Stimulated activated effector memory CD8-positive, alpha-beta T cell treated with anti-CD3 and anti-CD28 coated beads, Interleukin-12 subunit alpha, Interleukin-12 subunit beta, amount 100 ng/mL, for 72 hours (primary cell): ENCODE measurements around the gene ADGRD1.

Experiments used
- ATAC-seq: fragments of 150-1000 bp; cut with Tn5 transposase; 2 replicates; pipeline ENCODE4 v1.10.0; 2021
- DNase-seq, 2 donors: peaks; one replicate each; pipeline ENCODE4 v3.0.0; 2021 to 2022; ENCODE audit warnings: low spot score in 2 of 2
- H3K27ac Mint-ChIP-seq: one replicate; pipeline ENCODE4 v1.8.0; 2022; ENCODE audit warnings: mild to moderate bottlenecking, mixed read lengths
- H3K36me3 Mint-ChIP-seq: one replicate; pipeline ENCODE4 v1.8.0; 2022; ENCODE audit warnings: mild to moderate bottlenecking, mixed read lengths
- H3K4me1 Mint-ChIP-seq: one replicate; pipeline ENCODE4 v1.8.0; 2022; ENCODE audit warnings: mixed read lengths
- H3K4me3 Mint-ChIP-seq: one replicate; pipeline ENCODE4 v1.8.0; 2022; ENCODE audit warnings: mild to moderate bottlenecking, mixed read lengths
- H3K9me3 Mint-ChIP-seq: one replicate; pipeline ENCODE4 v1.8.0; 2022; ENCODE audit warnings: mixed read lengths

ADGRD1 gene

DNA sequence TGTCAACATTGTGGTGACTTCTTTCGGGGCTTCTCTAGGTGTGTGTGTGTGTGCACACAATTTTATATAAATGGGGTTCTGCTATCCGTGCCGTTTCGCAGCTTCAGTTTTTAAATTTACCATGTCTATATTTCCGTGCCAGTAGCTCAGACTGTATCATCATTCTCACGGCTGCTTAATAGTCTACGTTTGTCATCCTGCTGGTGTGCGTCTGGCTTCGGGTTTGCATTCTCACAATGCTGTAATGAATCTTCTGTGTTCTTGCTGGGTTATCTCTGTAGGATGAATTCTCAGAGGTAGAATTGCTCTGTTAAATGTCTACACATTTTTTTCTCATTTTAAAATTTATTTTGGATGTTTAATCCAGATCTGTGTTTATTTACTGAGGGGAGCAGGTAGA lies 73.6 kb downstream of the ADGRD1 start:
- H3K27ac Mint-ChIP-seq = no peak overlapping the region
- no peaks in the 10 kb centered on the region for H3K36me3 Mint-ChIP-seq
- DNase-seq (no peak), ATAC-seq (no peak)
- no peaks in the 10 kb centered on the region for H3K9me3 Mint-ChIP-seq
- no peaks in the 10 kb centered on the region for H3K4me1 Mint-ChIP-seq
- no peak overlapping the region for H3K4me3 Mint-ChIP-seq

DNA sequence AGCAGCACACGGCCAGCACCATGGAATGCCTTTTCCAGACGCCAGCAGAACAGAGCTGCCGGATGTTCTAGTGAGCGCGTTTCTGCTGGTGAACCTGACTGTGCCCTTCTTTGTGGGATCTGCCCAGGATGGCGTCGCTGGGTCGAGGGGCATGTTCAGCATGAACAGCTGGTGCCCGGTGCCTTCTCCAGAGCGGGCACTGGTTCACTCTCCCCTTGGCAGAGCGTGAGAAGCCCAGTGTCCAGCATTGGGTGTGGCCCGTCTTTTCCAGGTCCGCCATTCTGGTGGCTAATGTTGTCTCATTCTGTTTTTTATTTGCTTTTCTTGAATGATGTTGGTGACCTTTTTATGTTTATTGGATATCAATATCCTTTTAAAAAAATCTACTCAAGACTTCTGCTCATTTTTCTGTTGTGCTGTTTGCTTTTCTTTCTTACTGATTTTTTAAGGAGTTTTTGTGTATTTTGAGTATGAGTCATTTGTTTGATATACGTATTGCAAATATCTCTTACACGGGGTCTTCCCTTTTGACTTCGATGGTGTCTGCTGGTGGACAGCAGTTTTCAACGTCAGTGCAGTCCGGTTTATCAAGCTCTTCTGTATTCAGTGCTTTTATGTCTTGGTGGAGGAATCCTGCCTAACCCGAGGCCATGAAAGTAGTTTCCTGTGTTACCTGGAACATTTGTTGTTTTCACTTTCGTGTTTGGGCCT lies 74.3 kb downstream of the ADGRD1 start:
- H3K36me3 Mint-ChIP-seq = no peaks in the 10 kb centered on the region
- H3K4me3 Mint-ChIP-seq = no peak overlapping the region
- no peak for DNase-seq
- H3K4me1 Mint-ChIP-seq = no peaks in the 10 kb centered on the region
- ATAC-seq = no peak
- H3K9me3 Mint-ChIP-seq = no peaks in the 10 kb centered on the region
- no peak overlapping the region for H3K27ac Mint-ChIP-seq

DNA sequence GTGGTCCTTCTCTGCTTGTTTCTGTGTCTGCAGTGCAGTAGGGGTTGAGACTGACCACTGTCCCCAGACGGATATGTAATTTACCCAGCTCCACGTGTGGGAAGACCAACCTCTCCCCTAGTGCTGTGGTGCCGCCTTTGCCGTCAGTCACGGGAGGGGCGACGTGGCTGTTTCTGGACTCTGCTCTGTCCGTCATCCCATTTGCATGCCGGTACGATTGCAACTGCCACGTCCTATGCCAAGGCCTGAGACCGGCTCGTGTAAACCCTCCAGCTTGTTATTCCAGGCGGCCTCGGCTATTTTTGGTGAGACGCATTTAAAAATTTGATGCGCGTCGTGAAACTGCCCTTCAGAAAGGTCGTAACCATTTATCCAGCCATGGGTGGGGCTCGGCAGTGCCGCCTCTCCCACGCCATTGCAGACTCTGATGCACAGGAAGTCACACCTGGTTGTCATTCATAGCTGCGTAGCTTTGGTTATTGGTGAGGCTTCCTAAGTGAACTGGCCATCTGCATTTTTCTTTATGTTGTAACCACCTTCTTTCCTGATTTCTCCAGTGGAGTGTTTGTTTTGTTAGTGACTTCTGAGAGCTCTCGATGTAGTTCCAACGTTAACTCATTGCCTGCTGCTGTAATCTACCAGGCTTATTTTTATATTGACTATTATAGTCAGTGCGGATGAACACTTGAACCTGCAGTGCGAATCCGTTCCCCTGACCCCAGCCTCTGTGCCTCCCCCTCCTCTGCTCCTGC lies 75.1 kb downstream of the ADGRD1 start:
- no peaks in the 10 kb centered on the region for H3K36me3 Mint-ChIP-seq
- no peak for ATAC-seq
- H3K9me3 Mint-ChIP-seq = no peaks in the 10 kb centered on the region
- no peak overlapping the region for H3K27ac Mint-ChIP-seq
- no peak overlapping the region for H3K4me3 Mint-ChIP-seq
- no peak for DNase-seq
- no peaks in the 10 kb centered on the region for H3K4me1 Mint-ChIP-seq

DNA sequence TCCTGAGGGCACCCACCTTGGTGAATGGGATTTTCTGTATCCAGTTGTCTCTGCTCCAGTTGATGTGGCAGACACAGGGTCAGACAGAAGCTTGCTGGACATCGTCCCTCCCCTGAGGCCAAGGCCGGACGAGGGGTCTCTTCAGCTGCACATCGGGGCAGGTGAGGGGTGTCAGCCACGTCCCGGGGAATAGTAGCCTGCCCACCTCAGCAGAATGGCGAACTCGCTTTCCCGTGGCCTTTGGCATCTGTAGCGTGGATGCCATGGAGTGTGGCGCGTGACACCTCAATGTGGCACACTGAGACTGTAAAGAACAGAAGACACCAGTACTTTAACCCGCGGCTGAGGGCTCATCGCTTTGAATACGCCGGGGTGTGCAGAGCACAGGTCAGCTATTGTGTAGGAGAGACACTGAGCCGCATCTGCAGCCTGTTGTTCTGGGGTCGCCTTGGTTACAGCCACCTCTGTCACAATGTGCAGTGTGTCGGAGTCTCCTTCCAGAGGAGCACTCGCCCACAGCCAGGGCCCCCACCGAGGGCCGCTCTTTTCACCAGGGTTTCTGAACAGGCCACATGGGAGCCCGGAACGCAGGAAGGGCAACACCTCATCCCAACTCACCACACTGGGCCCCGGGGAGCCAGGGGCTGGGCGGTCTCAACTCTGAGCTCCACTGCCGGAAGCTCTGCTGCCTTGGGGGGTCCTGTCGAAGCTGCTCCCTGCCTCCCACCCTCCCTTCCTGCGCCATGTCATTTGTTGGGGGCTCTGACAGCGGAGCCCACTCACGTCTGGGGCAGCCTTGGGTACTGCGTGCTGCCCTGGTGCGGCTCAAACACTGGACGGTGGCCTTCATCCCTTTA lies 77.0 kb downstream of the ADGRD1 start:
- Mint-ChIP-seq H3K4me1 (no peaks in the 10 kb centered on the region), H3K9me3 (no peaks in the 10 kb centered on the region), H3K27ac (no peak overlapping the region), H3K4me3 (no peak overlapping the region), H3K36me3 (no peaks in the 10 kb centered on the region)
- ATAC-seq = no peak
- no peak for DNase-seq

DNA sequence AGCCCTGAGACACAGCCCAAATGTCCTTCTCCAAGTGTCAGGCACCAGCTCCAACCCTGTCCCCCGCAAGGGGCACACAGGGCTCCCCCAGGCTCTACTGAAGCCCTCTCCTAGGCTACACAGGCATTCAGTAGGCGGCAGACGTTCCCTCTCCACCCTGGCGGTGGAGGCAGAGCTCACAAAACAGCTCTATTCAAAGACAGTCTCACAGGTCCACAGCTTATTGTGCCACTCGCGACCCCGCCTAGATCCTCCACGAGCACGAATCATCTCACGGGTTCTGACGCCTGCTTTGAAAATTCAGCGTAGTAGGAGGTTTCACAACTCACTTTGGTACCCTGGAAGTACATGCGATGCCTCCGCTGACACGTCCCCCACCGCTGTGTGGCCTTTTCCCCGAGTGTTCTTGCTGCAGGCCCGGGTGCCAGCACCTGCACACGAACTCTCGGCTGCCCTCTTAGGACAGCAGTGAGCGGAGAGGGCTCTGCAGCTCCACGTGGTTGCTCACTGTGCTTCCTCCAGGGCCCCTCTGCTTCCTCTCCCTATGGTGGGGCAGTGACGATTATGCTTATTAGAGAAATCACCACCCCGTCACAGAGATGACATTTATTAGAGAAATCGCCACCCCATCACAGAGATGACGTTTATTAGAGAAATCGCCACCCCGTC lies 78.5 kb downstream of the ADGRD1 start:
- Mint-ChIP-seq H3K4me1 (no peaks in the 10 kb centered on the region), H3K36me3 (no peaks in the 10 kb centered on the region), H3K4me3 (no peak overlapping the region), H3K9me3 (peaks cover 4% of the 10 kb centered on the region), H3K27ac (peak overlapping the region; percentile 20)
- ATAC-seq = no peak
- DNase-seq = no peak

DNA sequence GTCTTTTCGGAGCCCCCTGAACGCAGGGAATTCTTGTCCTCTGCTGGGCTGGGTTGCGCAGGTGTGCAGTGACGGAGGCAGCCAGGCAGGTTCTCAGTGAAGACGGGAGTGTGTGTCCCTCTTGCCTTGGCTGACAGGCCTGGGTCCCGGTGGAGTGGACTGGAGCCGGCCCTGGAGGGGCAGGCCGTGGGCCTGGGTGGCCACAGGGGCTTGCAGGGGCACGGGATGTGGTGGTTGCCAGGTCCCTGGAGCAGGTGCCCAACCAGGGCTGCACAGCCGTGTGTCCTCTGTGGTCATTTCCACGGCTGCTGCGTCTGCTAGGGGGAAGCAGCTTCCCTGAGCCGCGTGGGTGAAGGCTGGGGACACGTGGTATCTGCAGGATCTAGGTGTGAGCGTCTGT lies 79.8 kb downstream of the ADGRD1 start:
- DNase-seq (no peak), ATAC-seq (no peak)
- no peaks in the 10 kb centered on the region for H3K36me3 Mint-ChIP-seq
- no peak overlapping the region for H3K4me3 Mint-ChIP-seq
- no peak overlapping the region for H3K27ac Mint-ChIP-seq
- no peaks in the 10 kb centered on the region for H3K4me1 Mint-ChIP-seq
- peaks cover 4% of the 10 kb centered on the region for H3K9me3 Mint-ChIP-seq

DNA sequence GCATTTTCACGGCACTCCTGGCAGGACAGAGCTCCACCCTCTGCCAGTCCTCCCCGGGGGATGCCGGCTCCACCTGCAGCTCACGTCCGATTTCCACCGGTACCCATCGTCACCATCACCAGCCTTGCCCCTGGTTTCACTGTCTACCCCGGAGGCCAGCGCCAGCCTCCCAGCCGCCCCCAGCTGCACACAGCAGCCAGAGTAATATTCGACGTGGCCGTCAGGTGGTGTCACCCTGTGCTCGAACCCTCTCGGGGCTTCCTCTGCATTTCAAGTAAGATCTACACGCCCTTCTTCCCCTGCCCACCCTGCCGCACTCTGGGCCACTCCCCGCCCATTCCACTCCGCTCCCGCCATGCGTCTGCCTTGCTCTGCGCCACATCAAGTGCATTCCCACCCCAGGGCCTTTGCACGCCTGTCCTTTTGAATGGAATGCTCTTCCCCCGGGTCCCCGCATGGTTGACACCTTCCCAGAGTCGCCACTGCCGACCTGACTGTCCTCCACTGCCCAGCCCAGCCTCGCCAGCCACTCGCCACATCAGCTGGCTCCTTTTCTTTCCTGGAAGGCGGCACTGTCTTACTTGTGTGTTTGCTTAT lies 80.3 kb downstream of the ADGRD1 start:
- DNase-seq (no peak), ATAC-seq (no peak)
- no peaks in the 10 kb centered on the region for H3K36me3 Mint-ChIP-seq
- H3K4me1 Mint-ChIP-seq = no peaks in the 10 kb centered on the region
- H3K9me3 Mint-ChIP-seq = peaks cover 4% of the 10 kb centered on the region
- H3K27ac Mint-ChIP-seq = no peak overlapping the region
- H3K4me3 Mint-ChIP-seq = no peak overlapping the region

DNA sequence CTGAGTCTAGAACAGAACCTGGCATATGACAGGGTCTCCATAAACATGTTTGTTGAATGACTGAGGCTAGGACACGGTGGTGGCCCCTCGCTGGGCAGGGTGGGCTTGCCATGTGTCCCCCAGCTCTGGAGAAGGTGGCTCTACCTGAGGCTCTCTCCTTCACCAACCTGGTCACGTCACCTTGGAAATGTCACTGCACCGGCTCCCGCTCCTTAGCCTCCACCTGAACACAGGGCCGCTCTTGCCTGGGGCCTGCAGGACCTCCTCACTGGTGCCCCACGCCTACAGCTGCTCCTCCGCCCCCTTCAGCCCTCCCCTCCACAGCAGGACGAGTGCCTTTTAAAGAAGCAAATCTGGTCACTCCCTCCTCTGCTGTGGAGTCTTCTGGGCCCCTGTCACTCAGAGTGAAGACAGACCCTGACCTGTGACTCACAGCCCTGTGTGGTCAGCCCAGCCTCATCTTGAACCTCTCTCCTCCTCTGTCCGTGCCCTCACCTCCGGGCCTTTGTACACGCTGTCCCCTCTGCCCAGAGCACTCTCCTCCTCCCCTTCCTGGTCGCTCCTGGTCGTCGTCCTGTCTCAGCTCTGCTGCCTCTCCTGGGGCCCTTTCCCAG lies 81.0 kb downstream of the ADGRD1 start:
- Mint-ChIP-seq H3K4me3 (no peak overlapping the region), H3K27ac (no peak overlapping the region), H3K36me3 (no peaks in the 10 kb centered on the region), H3K9me3 (peaks cover 4% of the 10 kb centered on the region), H3K4me1 (no peaks in the 10 kb centered on the region)
- no peak for DNase-seq
- no peak for ATAC-seq

DNA sequence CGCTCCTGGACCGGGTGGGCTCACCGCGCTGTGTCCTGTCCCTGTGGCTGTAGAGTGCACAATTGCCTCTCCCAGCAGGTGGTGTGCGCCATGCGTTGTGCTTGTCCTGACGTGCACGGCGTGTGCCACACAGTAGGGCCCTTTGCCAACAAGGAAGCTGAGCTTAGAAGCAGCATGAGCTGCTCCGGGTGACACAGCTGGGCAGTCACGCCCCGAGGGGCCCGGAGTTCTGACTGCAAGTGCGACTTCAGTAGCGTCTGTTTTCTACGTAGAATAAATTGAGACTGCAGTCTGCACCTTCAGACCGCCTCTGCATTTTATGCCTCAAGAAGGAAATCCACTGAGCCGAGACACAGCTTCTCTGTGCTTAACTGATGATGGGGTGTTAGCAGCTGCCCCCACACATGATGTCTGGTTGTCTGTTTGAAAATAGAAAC lies 81.6 kb downstream of the ADGRD1 start:
- Mint-ChIP-seq H3K4me3 (no peak overlapping the region), H3K36me3 (no peaks in the 10 kb centered on the region), H3K27ac (no peak overlapping the region), H3K4me1 (no peaks in the 10 kb centered on the region), H3K9me3 (peaks cover 4% of the 10 kb centered on the region)
- ATAC-seq = no peak
- DNase-seq = no peak

DNA sequence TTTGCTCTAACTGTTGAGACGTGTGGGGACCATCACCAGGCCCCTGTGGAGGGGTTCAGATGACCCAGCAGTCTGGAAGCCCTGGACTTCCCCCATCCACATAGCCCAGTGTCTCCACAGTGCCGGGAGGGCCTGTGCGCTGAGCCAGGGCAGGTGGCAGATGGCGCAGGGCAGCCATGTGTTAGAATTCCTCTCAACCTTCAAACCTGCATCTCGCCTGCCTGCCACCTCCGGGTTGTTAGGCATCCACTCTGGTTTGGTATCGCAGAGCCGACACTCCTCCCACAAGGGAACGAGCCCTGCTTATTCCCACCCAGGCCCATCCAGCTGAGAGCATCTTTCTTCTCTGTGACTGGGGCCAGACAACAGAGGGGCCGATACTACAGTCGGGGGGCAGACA lies 84.5 kb downstream of the ADGRD1 start:
- no peak for ATAC-seq
- Mint-ChIP-seq H3K4me3 (no peak overlapping the region), H3K36me3 (no peaks in the 10 kb centered on the region), H3K27ac (peak overlapping the region; percentile 61), H3K4me1 (no peaks in the 10 kb centered on the region), H3K9me3 (peaks cover 4% of the 10 kb centered on the region)
- DNase-seq = no peak

DNA sequence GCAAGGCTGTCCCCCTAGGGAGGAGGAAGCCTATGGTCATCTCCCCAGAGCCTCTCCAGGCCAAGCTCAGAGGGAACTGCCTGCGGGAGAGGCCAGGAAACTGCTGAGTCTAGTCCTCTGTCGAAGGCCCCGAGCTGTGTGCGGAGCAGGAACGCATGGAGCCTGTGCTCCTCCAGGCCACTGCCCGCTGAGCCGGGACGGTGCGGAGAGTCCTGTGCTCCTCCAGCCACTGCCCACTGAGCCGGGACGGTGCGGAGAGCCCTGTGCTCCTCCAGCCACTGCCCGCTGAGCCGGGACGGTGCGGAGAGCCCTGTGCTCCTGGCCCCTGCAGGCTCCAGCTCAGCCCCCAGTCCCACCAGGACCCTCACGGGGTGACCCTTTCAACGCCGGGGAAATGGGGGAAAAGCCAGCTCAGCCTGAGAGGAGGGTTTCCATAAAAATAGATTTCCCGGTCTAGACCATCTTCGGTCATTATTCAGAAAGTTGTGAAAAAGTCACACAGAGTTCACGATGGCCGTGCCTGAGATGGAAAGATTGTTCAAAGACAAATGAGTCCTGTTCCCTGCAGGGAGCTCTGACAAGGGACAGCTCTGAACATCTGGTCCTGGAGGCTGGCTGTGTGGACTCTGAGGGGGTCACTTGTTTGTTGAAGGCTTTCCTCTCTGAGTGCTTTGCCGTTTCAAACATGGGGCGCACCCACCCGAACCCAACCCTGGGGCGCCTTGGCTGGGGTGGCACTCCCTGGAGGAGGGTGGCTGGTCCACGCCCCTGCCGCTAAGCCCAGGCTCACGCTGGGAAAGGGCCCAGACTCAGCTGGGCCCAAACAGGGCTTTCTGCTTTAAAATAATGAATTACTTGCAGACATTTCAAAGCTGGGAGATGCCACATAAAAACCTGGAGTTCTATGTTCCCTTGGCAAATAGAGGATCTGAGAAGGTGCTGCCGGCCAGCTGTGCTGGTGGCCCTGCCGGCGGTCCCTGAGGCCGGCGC lies 85.5 kb downstream of the ADGRD1 start:
- H3K9me3 Mint-ChIP-seq = peaks cover 4% of the 10 kb centered on the region
- DNase-seq (no peak), ATAC-seq (no peak)
- H3K4me1 Mint-ChIP-seq = peaks cover 4% of the 10 kb centered on the region
- no peak overlapping the region for H3K4me3 Mint-ChIP-seq
- no peaks in the 10 kb centered on the region for H3K36me3 Mint-ChIP-seq
- H3K27ac Mint-ChIP-seq = no peak overlapping the region

DNA sequence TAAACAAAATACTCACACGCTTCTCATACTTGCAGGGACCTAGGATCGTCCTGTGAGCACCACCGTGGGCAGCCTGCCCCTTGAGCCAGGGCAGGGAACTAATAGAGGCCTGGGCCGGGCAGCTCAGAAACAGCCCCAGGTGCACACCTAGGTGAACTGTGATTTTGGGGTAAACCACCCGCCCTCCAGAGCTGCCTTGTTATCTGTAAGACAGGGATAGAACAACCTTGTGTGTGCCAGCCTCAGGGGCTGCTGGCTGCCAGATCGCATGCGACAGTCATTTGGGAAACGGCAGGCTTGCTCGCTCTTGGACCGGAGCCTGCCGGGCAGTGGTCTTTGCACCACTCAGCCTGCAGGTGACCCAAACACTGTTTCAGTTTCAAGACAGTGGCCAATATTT lies 86.8 kb downstream of the ADGRD1 start:
- peaks cover 6% of the 10 kb centered on the region for H3K4me1 Mint-ChIP-seq
- peaks cover 4% of the 10 kb centered on the region for H3K9me3 Mint-ChIP-seq

DNA sequence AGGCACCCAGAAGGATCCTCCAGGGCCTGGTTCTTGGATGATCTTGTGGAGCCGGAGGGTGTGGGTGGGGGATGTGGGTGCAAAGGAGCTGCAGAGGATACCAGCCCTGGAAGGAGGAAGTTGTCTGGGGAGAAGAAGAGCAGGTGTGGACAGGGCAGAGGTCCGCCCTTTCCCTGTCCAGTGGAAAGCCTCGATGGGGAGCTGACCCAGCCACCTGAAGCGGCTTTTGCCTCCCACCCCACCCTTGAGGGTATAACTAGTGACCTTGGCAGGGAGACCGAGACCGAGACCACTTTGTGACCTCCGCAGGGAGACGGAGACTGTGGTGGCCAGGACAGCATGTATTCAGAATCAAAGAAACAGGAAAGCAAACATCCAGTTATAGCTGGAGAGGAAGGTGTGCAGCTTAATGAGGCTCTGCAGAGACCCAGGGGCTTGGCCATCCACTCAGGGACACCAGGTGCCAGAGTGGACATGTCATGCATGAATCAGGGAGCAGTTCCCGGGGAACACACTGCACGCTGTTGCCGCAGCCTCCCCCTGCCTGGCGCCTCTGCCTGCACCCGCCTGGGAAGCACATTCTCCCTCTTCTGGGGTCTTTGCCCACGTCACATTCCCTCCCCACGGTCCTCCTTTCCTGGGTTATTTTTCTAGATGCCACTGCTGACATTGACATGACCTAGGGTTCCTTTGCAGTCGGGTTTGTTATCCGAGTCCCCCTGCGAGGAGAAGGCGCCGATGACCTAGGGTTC lies 87.7 kb downstream of the ADGRD1 start:
- Mint-ChIP-seq H3K9me3 (peaks cover 4% of the 10 kb centered on the region), H3K4me1 (peaks cover 6% of the 10 kb centered on the region), H3K4me3 (no peak overlapping the region), H3K27ac (no peak overlapping the region), H3K36me3 (no peaks in the 10 kb centered on the region)
- ATAC-seq (no peak), DNase-seq (no peak)

More for the DNA sequence above, 86.8 kb downstream of the ADGRD1 start:
- H3K27ac Mint-ChIP-seq = no peak overlapping the region
- ATAC-seq (no peak), DNase-seq (no peak)
- no peaks in the 10 kb centered on the region for H3K36me3 Mint-ChIP-seq
- no peak overlapping the region for H3K4me3 Mint-ChIP-seq
